BLaER1 (cell line): Measurements from ENCODE around the gene QRFP.
A peak's percentile ranks its signal among the peaks of the same experiment; 100 is the strongest.

ENCODE experiments used
- H3K27ac ChIP-seq: shearing (Covaris generic); formaldehyde crosslinking; 2 replicates; pipeline ENCODE4 v1.8.1; 2022
- H3K27me3 ChIP-seq: shearing (Covaris generic); formaldehyde crosslinking; 2 replicates; pipeline ENCODE4 v1.8.1; 2022
- H3K36me3 ChIP-seq: shearing (Covaris generic); formaldehyde crosslinking; 2 replicates; pipeline ENCODE4 v1.8.1; 2022
- H3K4me1 ChIP-seq: shearing (Covaris generic); formaldehyde crosslinking; 2 replicates; pipeline ENCODE4 v1.8.1; 2022
- H3K4me2 ChIP-seq: shearing (Covaris generic); formaldehyde crosslinking; 2 replicates; pipeline ENCODE4 v1.8.1; 2022
- H3K4me3 ChIP-seq: shearing (Covaris generic); formaldehyde crosslinking; 2 replicates; pipeline ENCODE4 v1.8.1; 2022
- H3K9ac ChIP-seq: shearing (Covaris generic); formaldehyde crosslinking; 2 replicates; pipeline ENCODE4 v1.8.1; 2022
- H3K9me3 ChIP-seq: shearing (Covaris generic); formaldehyde crosslinking; 2 replicates; pipeline ENCODE4 v1.8.1; 2022
- H4K20me1 ChIP-seq: shearing (Covaris generic); formaldehyde crosslinking; 2 replicates; pipeline ENCODE4 v1.8.1; 2022
- Cebpa-rat ChIP-seq: shearing (Covaris generic); IDR thresholded peaks from 2 replicates; pipeline ENCODE4 v1.8.1; 2022

The QRFP gene

DNA sequence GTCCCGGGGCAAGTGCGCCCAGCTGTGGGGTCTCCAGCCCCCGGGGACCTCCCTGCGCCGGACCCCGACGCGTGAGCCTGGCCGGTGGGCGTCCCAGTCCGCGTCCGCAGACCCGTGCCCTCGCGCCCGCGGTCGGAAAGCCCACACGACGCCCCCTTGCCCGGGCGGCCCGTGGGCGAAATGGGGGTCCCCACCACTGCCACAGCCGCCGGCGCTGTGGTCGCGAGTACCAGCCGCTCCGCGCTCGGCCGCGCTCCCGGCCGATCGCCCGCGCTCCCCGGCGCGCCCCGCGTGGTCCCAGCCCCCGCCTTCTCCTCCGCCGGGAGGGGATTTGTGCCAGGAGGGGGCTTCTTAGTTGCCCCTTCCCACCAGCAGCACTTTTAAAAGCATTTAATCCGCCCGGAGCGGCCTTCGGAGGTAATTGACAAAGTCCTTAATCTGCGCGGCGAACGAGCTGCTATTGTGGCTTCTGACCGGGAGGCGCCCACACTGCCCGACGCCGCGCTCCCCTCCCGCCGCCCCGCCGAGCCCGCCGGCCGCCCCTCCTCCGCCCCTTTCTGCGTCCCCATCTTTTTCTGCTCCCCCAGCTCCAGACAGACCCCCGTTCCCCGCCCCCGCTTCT lies 42.9 kb upstream of the QRFP start:
- H3K9ac ChIP-seq = peak overlapping the region; percentile 62; the same call in 1 of the 2 replicates
- peaks cover 51% of the 10 kb centered on the region for H3K4me1 ChIP-seq
- no peaks in the 10 kb centered on the region for H3K36me3 ChIP-seq
- peak overlapping the region; percentile 70 for H3K4me3 ChIP-seq
- H3K4me2 ChIP-seq = peak overlapping the region; percentile 99
- no peak overlapping the region for H3K27ac ChIP-seq
- H3K9me3 ChIP-seq = no peaks in the 10 kb centered on the region
- H4K20me1 ChIP-seq = peaks cover 49% of the 10 kb centered on the region
- peaks cover 67% of the 10 kb centered on the region for H3K27me3 ChIP-seq
- TF ChIP-seq Cebpa-rat = no peak

DNA sequence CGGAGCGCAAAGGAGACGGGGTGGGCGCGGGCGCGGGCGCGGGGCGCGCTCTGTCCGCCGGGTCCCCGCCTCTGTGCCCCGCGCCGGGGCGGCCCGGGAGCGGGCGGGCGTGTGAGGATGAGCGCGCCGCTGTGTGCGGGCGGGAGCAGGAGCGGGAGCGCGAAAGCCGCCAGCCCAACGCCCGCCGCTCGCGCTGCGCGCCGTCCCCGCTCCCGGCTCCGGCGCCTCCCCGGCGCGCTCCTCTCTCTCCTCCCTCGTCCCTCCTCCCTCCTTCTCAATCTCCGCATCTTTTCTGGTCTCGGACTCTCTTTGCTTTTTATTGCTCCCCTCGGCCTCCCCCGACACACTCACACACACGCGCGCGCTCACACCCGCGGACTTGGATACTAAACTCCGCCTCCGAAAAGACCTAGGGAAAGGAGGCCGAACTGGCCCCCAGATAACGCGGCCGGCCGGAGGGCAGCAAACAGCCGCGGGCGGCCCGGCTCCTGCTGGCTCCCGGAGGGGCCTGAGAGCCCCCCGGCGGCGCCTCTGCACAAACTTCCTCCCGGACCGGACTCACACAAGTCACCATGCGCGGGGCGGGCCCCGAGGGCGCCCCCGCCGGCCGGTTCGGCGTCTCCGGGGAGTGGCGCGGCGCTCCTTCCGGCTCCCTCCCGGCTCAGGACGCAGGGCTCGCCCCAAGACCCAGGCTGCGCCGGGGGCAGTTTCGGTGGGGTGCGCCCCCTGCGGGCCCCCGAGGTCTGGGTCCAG lies 42.2 kb upstream of the QRFP start, which contains the start of gene FIBCD1:
Gene FIBCD1 (minus strand): TSS at position 596 of the 753 bp plus-strand sequence. CDS start 640 bp downstream, outside the sequence.
- peaks cover 58% of the 10 kb centered on the region for H3K4me1 ChIP-seq
- peak within 1 kb of the TSS; percentile 70 for H3K4me3 ChIP-seq
- peak within 1 kb of the TSS; percentile 62 for H3K9ac ChIP-seq
- H3K27me3 ChIP-seq = peaks cover 74% of the 10 kb centered on the region
- H3K4me2 ChIP-seq = peak within 1 kb of the TSS; percentile 99
- H3K27ac ChIP-seq = no peak within 1 kb of the TSS
- H3K9me3 ChIP-seq = no peaks in the 10 kb centered on the region
- no peaks in the 10 kb centered on the region for H3K36me3 ChIP-seq
- peaks cover 56% of the 10 kb centered on the region for H4K20me1 ChIP-seq
- TF ChIP-seq Cebpa-rat = no peak

DNA sequence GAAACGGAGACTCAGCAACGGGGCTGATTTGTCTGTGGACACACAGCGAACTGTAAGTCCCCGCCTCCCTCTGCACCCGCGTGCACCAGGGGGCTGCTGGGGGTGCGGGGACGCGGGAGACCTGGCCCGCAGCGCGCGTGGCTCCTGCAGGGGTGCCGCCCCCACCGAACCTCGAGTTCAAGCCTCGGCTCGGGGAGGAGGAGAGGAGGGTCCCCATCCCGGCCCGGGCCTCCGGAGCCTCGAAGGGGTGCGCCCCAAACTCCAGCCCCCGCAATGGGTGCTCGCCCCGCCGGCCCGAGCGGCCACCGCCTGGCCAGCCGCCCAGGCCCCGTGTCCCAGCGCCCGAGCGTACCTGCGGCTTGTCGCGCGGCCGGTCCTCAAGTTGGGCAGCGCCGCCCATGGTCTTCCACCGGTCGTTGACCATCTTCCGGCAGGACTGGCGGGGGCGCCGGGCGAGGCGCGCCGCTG lies 41.6 kb upstream of the QRFP start:
- peaks cover 59% of the 10 kb centered on the region for H4K20me1 ChIP-seq
- peaks cover 78% of the 10 kb centered on the region for H3K27me3 ChIP-seq
- no peaks in the 10 kb centered on the region for H3K9me3 ChIP-seq
- H3K4me3 ChIP-seq = peak overlapping the region; percentile 70
- H3K9ac ChIP-seq = 0 out of 2 replicates have a peak overlapping the region, but pooled peaks have one; percentile 62
- peak overlapping the region; percentile 99 for H3K4me2 ChIP-seq
- TF ChIP-seq Cebpa-rat = no peak
- H3K27ac ChIP-seq = no peak overlapping the region
- peaks cover 64% of the 10 kb centered on the region for H3K4me1 ChIP-seq
- H3K36me3 ChIP-seq = no peaks in the 10 kb centered on the region

DNA sequence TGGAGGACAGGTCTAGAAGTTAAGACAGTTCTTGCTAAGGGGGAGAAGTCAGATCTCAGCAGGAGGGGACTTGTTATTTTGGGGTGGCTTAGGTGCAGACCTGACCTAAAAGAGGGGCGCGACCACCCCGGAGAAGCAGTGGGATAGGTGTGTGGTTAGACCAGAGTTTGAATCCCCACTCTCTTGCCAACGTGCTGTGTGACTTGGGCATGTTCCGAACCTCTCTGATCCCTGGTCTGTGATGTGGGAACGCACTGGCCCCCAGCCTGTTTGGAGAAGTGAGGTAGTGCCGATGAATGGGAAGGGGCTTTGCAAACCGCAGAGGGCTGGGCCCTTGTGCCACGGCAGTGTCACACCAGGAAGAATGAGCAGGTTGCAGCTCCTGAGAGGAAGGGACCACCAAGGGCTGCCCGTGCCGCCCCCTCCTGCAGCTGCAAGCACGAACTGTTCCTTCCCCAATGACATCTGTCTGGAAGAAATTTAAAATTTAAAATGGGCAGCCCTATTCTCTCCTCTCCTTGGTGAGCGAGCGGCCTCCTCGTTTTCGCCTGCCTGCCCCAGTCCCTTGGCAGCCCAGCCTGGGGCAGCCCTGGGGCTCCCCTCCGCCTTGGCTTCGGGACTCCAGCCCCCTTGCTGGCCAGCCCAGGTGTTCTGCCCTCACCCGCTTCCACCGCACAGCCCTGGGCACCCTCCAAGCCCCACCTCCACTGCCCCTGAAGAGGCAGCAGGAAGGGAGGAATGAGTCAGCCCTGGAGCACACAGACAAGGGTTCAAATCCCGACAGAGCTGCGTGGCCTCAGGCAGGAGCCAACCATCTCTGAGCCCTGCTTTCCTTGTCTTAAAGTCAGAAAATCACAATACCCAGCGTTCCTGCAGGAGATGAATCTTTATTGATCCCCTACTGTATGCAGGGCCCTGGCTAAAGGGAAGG lies 40.8 kb upstream of the QRFP start:
- H3K4me2 ChIP-seq = peak overlapping the region; percentile 99
- no peaks in the 10 kb centered on the region for H3K36me3 ChIP-seq
- peaks cover 67% of the 10 kb centered on the region for H4K20me1 ChIP-seq
- TF ChIP-seq Cebpa-rat = no peak
- H3K9ac ChIP-seq = no peak overlapping the region
- peak overlapping the region; percentile 70 for H3K4me3 ChIP-seq
- H3K4me1 ChIP-seq = peaks cover 72% of the 10 kb centered on the region
- H3K27ac ChIP-seq = no peak overlapping the region
- H3K27me3 ChIP-seq = peaks cover 84% of the 10 kb centered on the region
- H3K9me3 ChIP-seq = no peaks in the 10 kb centered on the region

DNA sequence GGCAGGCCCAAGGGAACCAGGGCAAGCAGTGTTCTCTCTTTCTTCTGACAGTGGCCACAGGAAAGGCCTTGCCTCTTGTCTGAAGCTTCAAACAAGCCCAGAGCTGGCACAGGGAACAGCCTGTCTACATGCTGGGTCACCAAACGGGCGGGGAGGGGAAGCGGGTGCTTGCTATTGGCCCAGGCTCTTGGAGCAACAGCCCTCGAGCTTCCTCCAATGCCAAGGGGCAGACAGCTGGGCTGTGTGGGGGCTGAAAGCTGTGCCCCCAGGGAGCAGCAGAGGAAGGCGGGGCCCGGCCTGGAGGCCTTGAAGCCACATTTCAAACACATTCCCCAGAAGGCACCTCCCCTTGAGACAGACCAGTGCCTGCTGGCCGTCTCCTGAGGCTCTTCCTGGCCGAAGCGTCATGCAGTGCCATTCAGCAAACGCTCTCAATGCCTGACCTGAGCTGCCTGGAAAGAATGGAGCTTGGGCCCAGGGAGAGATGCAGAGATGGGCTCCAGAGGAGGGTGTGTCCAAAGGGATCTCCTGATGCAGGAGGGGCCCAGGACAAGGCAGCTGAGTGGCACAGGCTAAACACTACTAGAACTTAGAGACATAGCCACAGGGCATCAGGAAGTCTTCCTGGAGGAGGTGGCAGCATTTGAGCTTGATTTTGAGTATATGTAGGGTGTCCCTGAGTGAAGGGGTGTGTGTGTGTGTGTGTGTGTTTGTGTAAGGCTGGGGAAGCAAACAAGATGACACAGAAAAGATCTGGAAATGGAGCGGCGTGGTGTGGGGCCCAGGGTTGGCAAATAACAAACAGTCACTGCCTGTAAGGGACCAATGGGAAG lies 39.9 kb upstream of the QRFP start:
- Histone ChIP-seq H3K9me3 (no peaks in the 10 kb centered on the region), H3K4me3 (no peak overlapping the region), H3K4me2 (peak overlapping the region; percentile 99), H4K20me1 (peaks cover 76% of the 10 kb centered on the region), H3K27me3 (peaks cover 77% of the 10 kb centered on the region), H3K4me1 (peaks cover 81% of the 10 kb centered on the region), H3K27ac (no peak overlapping the region; the same call in 1 of the 2 replicates), H3K36me3 (no peaks in the 10 kb centered on the region), H3K9ac (no peak overlapping the region)
- no peak for TF ChIP-seq Cebpa-rat

DNA sequence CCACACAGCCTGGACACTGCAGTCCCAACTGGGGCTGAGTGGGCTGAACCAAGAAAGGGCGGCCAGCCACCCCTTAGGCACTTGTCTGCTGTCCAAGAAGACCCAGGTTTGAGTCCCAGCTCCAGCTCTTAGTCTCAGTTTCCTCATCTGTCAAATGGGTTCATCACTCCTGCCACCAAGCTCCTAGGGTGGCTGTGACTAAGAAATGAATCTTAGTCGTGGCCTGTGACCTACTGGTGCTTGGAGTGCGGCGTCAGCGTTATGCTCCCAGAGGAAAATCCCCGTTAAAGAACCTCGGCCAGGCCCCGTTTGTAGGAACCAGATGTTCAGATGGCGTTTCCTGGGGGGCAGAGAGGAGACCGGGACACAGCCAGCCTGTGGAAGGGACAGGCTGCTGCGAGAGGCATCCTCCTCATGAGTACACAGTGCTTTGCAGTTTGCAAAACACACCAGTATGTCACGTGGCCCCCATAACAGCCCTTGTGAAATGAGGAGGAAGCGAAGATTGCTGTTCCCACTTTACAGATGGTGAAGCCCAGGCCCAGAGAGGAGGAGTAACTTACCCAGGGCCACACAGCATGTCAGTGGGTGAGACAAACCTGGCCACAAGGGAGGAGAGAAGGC lies 39.1 kb upstream of the QRFP start:
- peaks cover 89% of the 10 kb centered on the region for H3K4me1 ChIP-seq
- no peak overlapping the region for H3K9ac ChIP-seq
- H3K9me3 ChIP-seq = no peaks in the 10 kb centered on the region
- H3K4me2 ChIP-seq = peak overlapping the region; percentile 99
- no peak overlapping the region for H3K4me3 ChIP-seq
- H3K27ac ChIP-seq = no peak overlapping the region; the same call in 1 of the 2 replicates
- peaks cover 70% of the 10 kb centered on the region for H3K27me3 ChIP-seq
- H4K20me1 ChIP-seq = peaks cover 74% of the 10 kb centered on the region
- H3K36me3 ChIP-seq = no peaks in the 10 kb centered on the region
- no peak for TF ChIP-seq Cebpa-rat

DNA sequence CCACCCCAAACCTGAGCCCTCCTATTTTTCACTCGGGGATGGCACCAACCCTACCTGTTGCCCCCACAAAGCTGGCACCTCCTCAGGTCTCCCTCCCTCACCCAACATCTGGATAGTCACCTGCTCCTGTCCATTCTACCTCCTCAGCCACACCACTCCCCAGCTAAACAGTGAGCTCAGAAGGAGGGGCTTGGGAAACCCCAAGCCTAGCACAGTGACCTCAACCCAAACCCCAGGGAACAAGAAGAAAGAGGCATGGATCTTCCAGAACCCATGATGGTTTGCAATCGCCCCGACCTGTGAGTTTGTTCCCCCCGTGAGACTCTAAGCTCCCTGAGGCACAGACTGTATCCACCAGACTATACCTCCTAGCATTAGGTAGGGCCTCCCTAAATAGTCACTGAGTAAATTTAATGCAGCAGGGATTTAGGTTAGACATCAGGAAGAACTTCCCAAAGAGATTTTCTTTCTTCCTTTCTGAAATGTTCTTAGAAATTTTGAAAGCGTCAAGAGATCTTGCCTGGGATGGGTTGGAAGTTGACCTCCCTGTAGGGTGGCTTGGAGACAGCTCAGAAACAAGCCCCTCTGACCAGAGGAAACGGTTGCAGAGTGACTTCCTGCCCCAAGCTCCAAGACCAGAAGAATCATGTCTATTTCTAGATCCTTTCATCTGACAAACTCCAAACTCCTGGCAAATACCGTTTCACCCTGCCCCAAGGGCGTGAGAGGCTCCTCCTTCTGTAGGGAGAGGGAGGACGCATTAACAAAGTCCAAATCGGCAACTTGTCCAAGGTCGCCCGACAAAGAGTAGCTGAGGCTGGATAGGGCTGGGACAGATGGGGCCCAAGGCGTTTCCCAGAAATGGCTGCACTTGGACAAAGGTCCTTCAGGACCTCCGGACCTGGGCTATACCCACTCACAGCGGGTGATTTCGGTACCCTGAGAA lies 38.4 kb upstream of the QRFP start:
- H3K36me3 ChIP-seq = no peaks in the 10 kb centered on the region
- peaks cover 72% of the 10 kb centered on the region for H4K20me1 ChIP-seq
- peaks cover 97% of the 10 kb centered on the region for H3K4me1 ChIP-seq
- no peaks in the 10 kb centered on the region for H3K9me3 ChIP-seq
- H3K27me3 ChIP-seq = peaks cover 62% of the 10 kb centered on the region
- peak overlapping the region; percentile 99 for H3K4me2 ChIP-seq
- no peak overlapping the region for H3K27ac ChIP-seq
- H3K9ac ChIP-seq = no peak overlapping the region
- TF ChIP-seq Cebpa-rat = no peak
- H3K4me3 ChIP-seq = no peak overlapping the region
